Nephron progenitor cell (in vitro differentiated cells): Measurements from ENCODE around the gene PLD1.

Experiments
- DNase-seq: peaks from one replicate; pipeline ENCODE4 v3.0.0; 2021
- H3K27ac Mint-ChIP-seq: 2 replicates; pipeline ENCODE4 v1.8.0; 2021; ENCODE audit warnings: mild to moderate bottlenecking, moderate library complexity, mixed read lengths
- H3K27me3 Mint-ChIP-seq: 2 replicates; pipeline ENCODE4 v1.8.0; 2021; ENCODE audit warnings: mild to moderate bottlenecking, low read depth, mixed read lengths; ENCODE audit not compliant: poor library complexity
- H3K36me3 Mint-ChIP-seq: 2 replicates; pipeline ENCODE4 v1.8.0; 2021; ENCODE audit warnings: low read depth, mixed read lengths
- H3K4me1 Mint-ChIP-seq: 2 replicates; pipeline ENCODE4 v1.8.0; 2021; ENCODE audit warnings: mixed read lengths
- H3K4me3 Mint-ChIP-seq: 2 replicates; pipeline ENCODE4 v1.8.0; 2021; ENCODE audit warnings: mild to moderate bottlenecking, moderate library complexity, mixed read lengths
- H3K9me3 Mint-ChIP-seq: 2 replicates; pipeline ENCODE4 v1.8.0; 2021; ENCODE audit warnings: mild to moderate bottlenecking, moderate library complexity, mixed read lengths
- CTCF ChIP-seq: fragments of 200-600 bp; sonication (generic); IDR thresholded peaks from 2 replicates; pipeline ENCODE4 v1.5.0; 2021; ENCODE audit warnings: antibody characterized with exemption

The PLD1 gene

DNA sequence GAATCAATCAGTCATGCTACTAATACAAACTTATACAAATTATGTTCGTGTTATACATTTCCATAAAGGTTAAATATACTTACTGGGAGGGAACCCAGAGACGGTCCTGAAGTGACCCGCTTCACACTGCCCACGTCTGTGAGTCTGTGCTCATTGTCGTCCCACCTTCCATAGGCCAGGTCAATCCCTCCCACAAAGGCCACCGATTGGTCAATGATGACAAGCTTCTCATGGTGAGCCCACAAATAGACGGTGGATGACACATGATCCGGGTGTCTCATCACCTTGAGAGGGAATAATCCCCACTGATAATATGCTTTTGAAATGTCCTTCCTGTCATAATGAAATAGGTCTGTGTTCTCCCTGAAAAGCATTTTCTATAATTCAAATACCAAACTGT is 121.7 kb downstream of the PLD1 start:
- DNase-seq = no peak
- H3K27ac Mint-ChIP-seq = no peak overlapping the region

GRCh38 chr3:171688002-171688401 is 122.3 kb downstream of the PLD1 start:
- no peak for TF ChIP-seq CTCF
- Mint-ChIP-seq H3K4me1 (no peaks in the 10 kb centered on the region), H3K4me3 (no peak overlapping the region), H3K36me3 (no peaks in the 10 kb centered on the region), H3K9me3 (no peaks in the 10 kb centered on the region), H3K27ac (no peak overlapping the region), H3K27me3 (peaks cover 6% of the 10 kb centered on the region)
- DNase-seq = no peak

More for the DNA sequence above, 121.7 kb downstream of the PLD1 start:
- no peaks in the 10 kb centered on the region for H3K9me3 Mint-ChIP-seq
- H3K27me3 Mint-ChIP-seq = peaks cover 4% of the 10 kb centered on the region
- no peaks in the 10 kb centered on the region for H3K36me3 Mint-ChIP-seq
- H3K4me3 Mint-ChIP-seq = no peak overlapping the region
- no peaks in the 10 kb centered on the region for H3K4me1 Mint-ChIP-seq
- no peak for TF ChIP-seq CTCF

GRCh38 chr3:171687581-171687980 is 122.7 kb downstream of the PLD1 start:
- no peak overlapping the region for H3K27ac Mint-ChIP-seq
- peaks cover 7% of the 10 kb centered on the region for H3K27me3 Mint-ChIP-seq
- TF ChIP-seq CTCF = no peak
- H3K4me1 Mint-ChIP-seq = no peaks in the 10 kb centered on the region
- DNase-seq = no peak
- H3K36me3 Mint-ChIP-seq = no peaks in the 10 kb centered on the region
- no peaks in the 10 kb centered on the region for H3K9me3 Mint-ChIP-seq
- no peak overlapping the region for H3K4me3 Mint-ChIP-seq

DNA sequence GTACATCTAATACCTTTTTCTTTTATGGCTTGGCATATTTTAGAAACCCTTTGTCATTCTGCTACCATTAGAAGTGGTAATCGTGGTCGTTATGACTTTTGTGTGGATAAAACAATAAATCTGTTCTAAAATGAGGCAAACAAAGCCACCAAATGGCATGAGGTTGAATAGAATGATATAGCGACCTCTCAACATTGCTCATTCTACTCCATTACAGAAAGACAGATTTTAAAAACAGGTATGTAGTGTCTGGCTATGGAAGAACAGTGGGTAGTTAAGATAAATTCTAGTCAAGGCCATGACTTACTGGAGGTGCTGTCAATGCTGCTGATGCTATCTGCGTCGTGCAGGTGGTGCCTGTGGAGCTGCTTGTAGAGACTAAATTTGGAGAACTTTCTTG is 123.2 kb downstream of the PLD1 start:
- no peak for TF ChIP-seq CTCF
- Mint-ChIP-seq H3K4me3 (no peak overlapping the region), H3K4me1 (no peaks in the 10 kb centered on the region), H3K36me3 (no peaks in the 10 kb centered on the region), H3K27ac (no peak overlapping the region), H3K9me3 (no peaks in the 10 kb centered on the region), H3K27me3 (peaks cover 7% of the 10 kb centered on the region)
- DNase-seq = no peak

DNA sequence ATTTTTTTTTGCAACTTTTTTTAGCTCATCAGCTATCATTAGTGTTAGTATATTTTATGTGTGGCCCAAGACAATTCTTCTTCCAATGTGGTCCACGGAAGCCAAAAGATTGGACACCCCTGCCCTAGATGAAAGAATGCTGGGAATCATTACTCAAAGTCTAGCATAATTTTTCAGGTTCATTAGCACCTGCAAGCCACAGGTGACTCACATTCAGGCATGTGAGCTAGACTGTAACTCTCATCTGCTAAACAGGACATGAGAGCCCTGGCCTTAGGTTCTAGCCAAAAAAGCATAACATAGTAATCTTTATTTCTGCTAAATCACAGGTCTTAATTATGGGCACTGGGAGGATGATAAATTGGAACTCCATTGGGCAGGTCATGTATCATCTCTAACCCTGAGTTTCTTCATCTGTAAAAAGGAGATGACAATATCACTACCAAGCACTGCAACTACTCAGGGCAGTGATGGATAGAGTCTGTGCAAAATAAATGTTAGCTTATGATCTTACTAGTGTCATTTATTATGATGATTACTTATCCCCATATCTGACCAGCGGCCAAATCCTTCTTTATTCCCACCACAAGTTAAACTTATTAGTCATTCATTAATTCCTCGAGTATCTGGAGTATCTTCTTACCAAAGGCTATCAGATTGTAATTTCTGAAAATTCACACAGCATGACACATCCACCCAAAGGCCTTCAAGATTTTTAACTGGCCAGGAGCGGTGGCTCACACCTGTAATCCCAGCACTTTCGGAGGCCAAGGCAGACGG is 125.0 kb downstream of the PLD1 start:
- H3K36me3 Mint-ChIP-seq = no peaks in the 10 kb centered on the region
- DNase-seq = no peak
- H3K27me3 Mint-ChIP-seq = peaks cover 7% of the 10 kb centered on the region
- peaks cover 6% of the 10 kb centered on the region for H3K4me1 Mint-ChIP-seq
- TF ChIP-seq CTCF = no peak
- H3K9me3 Mint-ChIP-seq = no peaks in the 10 kb centered on the region
- no peak overlapping the region for H3K4me3 Mint-ChIP-seq
- no peak overlapping the region for H3K27ac Mint-ChIP-seq

- TF ChIP-seq CTCF = no peak
- no peak overlapping the region for H3K4me3 Mint-ChIP-seq
- peaks cover 7% of the 10 kb centered on the region for H3K27me3 Mint-ChIP-seq
- no peak overlapping the region for H3K27ac Mint-ChIP-seq
- no peaks in the 10 kb centered on the region for H3K9me3 Mint-ChIP-seq
- DNase-seq = no peak
- no peaks in the 10 kb centered on the region for H3K36me3 Mint-ChIP-seq
- peaks cover 6% of the 10 kb centered on the region for H3K4me1 Mint-ChIP-seq
Observed at GRCh38 chr3:171684221-171684620, 126.1 kb downstream of the PLD1 start.
